Mucosa of rectum (tissue), 2 donors: ENCODE measurements around the gene SCARB1.
"Not testable (repeated sequence)": the region's sequence is repeated elsewhere in the genome, so short reads cannot be mapped to it uniquely, and the experiment has no call there.

Experiments
- H3K27ac ChIP-seq, 2 donors: one replicate each; pipeline ENCODE4 v1.7.0; 2013; ENCODE audit warnings: inconsistent platforms in 2 of 2, low read depth in 2 of 2, low read length in 2 of 2
- H3K27me3 ChIP-seq, 2 donors: one replicate each; pipeline ENCODE4 v1.7.0; 2013; ENCODE audit warnings: low read length in 2 of 2; ENCODE audit not compliant: control insufficient read depth in 2 of 2, insufficient read depth in 2 of 2
- H3K36me3 ChIP-seq, 2 donors: one replicate each; pipeline ENCODE4 v1.7.0; 2013; ENCODE audit warnings: low read length in 2 of 2; ENCODE audit not compliant: control insufficient read depth in 2 of 2, insufficient read depth in 2 of 2
- H3K4me1 ChIP-seq, 2 donors: one replicate each; pipeline ENCODE4 v1.7.0; 2013; ENCODE audit warnings: low read length in 2 of 2, mild to moderate bottlenecking in 1 of 2; ENCODE audit not compliant: control insufficient read depth in 2 of 2, insufficient read depth in 2 of 2
- H3K4me3 ChIP-seq, 2 donors: one replicate each; pipeline ENCODE4 v1.7.0; 2013; ENCODE audit warnings: low read length in 2 of 2
- H3K9ac ChIP-seq, 2 donors: one replicate each; pipeline ENCODE4 v1.7.0; 2013; ENCODE audit warnings: low read length in 2 of 2, low read depth in 1 of 2, mild to moderate bottlenecking in 1 of 2
- H3K9me3 ChIP-seq, 2 donors: one replicate each; pipeline ENCODE4 v1.7.0; 2013; ENCODE audit warnings: low read length in 2 of 2; ENCODE audit not compliant: control insufficient read depth in 2 of 2
- donor health status: healthy.
- donor health status: Normal muscosa, but diverticular disease.

The SCARB1 gene

GRCh38 chr12:124883263-124884130, 19.8 kb upstream of the SCARB1 start:
- Histone ChIP-seq H3K9ac (no peak overlapping the region), H3K4me3 (no peak overlapping the region), H3K36me3 (no peaks in the 10 kb centered on the region), H3K4me1 (peaks cover 5 to 7% of the 10 kb centered on the region in 2 donors), H3K9me3 (no peaks in the 10 kb centered on the region), H3K27ac (no peak overlapping the region), H3K27me3 (no peaks in the 10 kb centered on the region)

- Histone ChIP-seq H3K9me3 (no peaks in the 10 kb centered on the region), H3K27ac (no peak overlapping the region), H3K4me1 (peaks cover 7 to 9% of the 10 kb centered on the region in 2 donors), H3K27me3 (no peaks in the 10 kb centered on the region), H3K4me3 (no peak overlapping the region), H3K36me3 (no peaks in the 10 kb centered on the region), H3K9ac (no peak overlapping the region)
Observed at GRCh38 chr12:124881123-124881522, 17.5 kb upstream of the SCARB1 start.

GRCh38 chr12:124880335-124880734, 16.7 kb upstream of the SCARB1 start:
- not testable (repeated sequence) for H3K9me3 ChIP-seq, H3K9ac ChIP-seq, H3K27me3 ChIP-seq, H3K27ac ChIP-seq, H3K36me3 ChIP-seq, H3K4me3 ChIP-seq
- H3K4me1 ChIP-seq = peaks cover 10 to 13% of the 10 kb centered on the region in 2 donors

- H3K9me3 ChIP-seq = no peaks in the 10 kb centered on the region
- no peaks in the 10 kb centered on the region for H3K27me3 ChIP-seq
- no peaks in the 10 kb centered on the region for H3K36me3 ChIP-seq
- H3K4me1 ChIP-seq = peaks cover 9 to 10% of the 10 kb centered on the region in 2 donors
- no peak overlapping the region for H3K9ac ChIP-seq
- no peak overlapping the region for H3K27ac ChIP-seq
- H3K4me3 ChIP-seq = no peak overlapping the region
Observed at GRCh38 chr12:124878795-124879516, 15.3 kb upstream of the SCARB1 start.

- no peak overlapping the region for H3K9ac ChIP-seq
- H3K9me3 ChIP-seq = no peaks in the 10 kb centered on the region
- peaks cover 9 to 10% of the 10 kb centered on the region in 2 donors for H3K4me1 ChIP-seq
- H3K4me3 ChIP-seq = no peak overlapping the region
- H3K27ac ChIP-seq = no peak overlapping the region
- no peaks in the 10 kb centered on the region for H3K27me3 ChIP-seq
- H3K36me3 ChIP-seq = no peaks in the 10 kb centered on the region
Observed at GRCh38 chr12:124877423-124877822, 13.8 kb upstream of the SCARB1 start.

- Histone ChIP-seq H3K27ac (no peak overlapping the region), H3K4me1 (peaks cover 9 to 10% of the 10 kb centered on the region in 2 donors), H3K9ac (no peak overlapping the region), H3K36me3 (no peaks in the 10 kb centered on the region), H3K9me3 (no peaks in the 10 kb centered on the region), H3K27me3 (no peaks in the 10 kb centered on the region), H3K4me3 (no peak overlapping the region)
Observed at GRCh38 chr12:124876171-124876570, 12.5 kb upstream of the SCARB1 start.

GRCh38 chr12:124875803-124876132, 12.1 kb upstream of the SCARB1 start:
- H3K27me3 ChIP-seq = no peaks in the 10 kb centered on the region
- peaks cover 9 to 10% of the 10 kb centered on the region in 2 donors for H3K4me1 ChIP-seq

GRCh38 chr12:124874988-124875802, 11.5 kb upstream of the SCARB1 start:
- H3K27ac ChIP-seq = peak overlapping the region in 1 of 2 donors; percentile 53

More at GRCh38 chr12:124875803-124876132, 12.1 kb upstream of the SCARB1 start:
- no peak overlapping the region for H3K9ac ChIP-seq
- H3K4me3 ChIP-seq = no peak overlapping the region
- no peaks in the 10 kb centered on the region for H3K9me3 ChIP-seq
- no peaks in the 10 kb centered on the region for H3K36me3 ChIP-seq
- H3K27ac ChIP-seq = no peak overlapping the region

GRCh38 chr12:124874188-124874587, 10.5 kb upstream of the SCARB1 start:
- H3K27me3 ChIP-seq = no peaks in the 10 kb centered on the region
- no peak overlapping the region for H3K9ac ChIP-seq
- H3K36me3 ChIP-seq = no peaks in the 10 kb centered on the region
- peaks cover 9 to 10% of the 10 kb centered on the region in 2 donors for H3K4me1 ChIP-seq
- no peak overlapping the region for H3K27ac ChIP-seq
- H3K4me3 ChIP-seq = no peak overlapping the region
- no peaks in the 10 kb centered on the region for H3K9me3 ChIP-seq

More at GRCh38 chr12:124874988-124875802, 11.5 kb upstream of the SCARB1 start:
- Histone ChIP-seq H3K9me3 (no peaks in the 10 kb centered on the region), H3K9ac (peak overlapping the region in 1 of 2 donors; percentile 10), H3K4me3 (no peak overlapping the region), H3K36me3 (no peaks in the 10 kb centered on the region), H3K4me1 (peaks cover 9 to 10% of the 10 kb centered on the region in 2 donors), H3K27me3 (no peaks in the 10 kb centered on the region)
